ENCODE results near the gene ATRNL1.

DNA sequence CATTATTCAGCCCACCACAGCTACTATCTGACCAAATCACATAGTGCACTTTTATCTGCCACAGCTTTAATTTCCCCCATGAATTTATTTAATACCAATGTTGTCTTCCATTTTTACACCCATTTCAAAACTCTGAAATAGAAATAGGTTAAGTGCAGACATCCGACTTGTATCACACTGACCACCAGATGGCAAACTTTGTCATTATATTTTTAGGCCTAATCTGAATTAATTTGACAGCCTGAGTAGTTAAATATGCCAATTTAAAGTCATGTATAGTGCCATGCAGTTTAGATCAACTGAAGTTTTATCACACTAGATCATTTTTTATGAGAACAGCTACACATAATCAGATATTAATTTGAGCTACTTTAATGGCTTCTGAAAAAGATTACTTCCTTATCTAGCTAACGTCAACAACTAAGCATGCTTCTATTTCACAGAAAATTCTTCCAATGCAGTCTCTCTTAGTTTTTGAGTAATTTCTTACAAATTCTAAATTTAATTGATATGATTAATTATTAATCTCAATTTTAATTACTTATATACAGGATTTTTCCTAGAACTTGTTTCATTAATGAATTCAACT, 613.4 kb downstream of the ATRNL1 start:
- TF ChIP-seq EZH2 (IDR thresholded peaks at IDR 0.05; ENCODE audit: low read length, unreplicated experiment): no peak
- TF ChIP-seq, protein P1, sequence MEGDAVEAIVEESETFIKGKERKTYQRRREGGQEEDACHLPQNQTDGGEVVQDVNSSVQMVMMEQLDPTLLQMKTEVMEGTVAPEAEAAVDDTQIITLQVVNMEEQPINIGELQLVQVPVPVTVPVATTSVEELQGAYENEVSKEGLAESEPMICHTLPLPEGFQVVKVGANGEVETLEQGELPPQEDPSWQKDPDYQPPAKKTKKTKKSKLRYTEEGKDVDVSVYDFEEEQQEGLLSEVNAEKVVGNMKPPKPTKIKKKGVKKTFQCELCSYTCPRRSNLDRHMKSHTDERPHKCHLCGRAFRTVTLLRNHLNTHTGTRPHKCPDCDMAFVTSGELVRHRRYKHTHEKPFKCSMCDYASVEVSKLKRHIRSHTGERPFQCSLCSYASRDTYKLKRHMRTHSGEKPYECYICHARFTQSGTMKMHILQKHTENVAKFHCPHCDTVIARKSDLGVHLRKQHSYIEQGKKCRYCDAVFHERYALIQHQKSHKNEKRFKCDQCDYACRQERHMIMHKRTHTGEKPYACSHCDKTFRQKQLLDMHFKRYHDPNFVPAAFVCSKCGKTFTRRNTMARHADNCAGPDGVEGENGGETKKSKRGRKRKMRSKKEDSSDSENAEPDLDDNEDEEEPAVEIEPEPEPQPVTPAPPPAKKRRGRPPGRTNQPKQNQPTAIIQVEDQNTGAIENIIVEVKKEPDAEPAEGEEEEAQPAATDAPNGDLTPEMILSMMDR (conservative IDR thresholded peaks at IDR 0.05; ENCODE audit: low read depth, low read length): peak; percentile 60
